Psoas muscle (tissue), 8 donors: ENCODE data around the gene CTNNAL1. TPM values are rescaled to one million over a fixed set of nuclear protein-coding genes. Genes with fewer than 3 reads are reported as not detected.

Source experiments
- ATAC-seq, 4 donors: fragments of 200-7000 bp; cut with Tn5 transposase; one replicate each; pipeline ENCODE4 v1.9.1; 2020; ENCODE audit warnings: moderate library complexity in 3 of 4, mild to moderate bottlenecking in 2 of 4
- DNase-seq, 2 donors: peaks; one replicate each; pipeline ENCODE4 v3.0.0-alpha.2; 2020
- H3K27ac ChIP-seq: fragments of 200-600 bp; one replicate; pipeline ENCODE4 v1.8.0; 2022
- H3K27me3 ChIP-seq, 3 donors: fragments of 200-600 bp in 1 of 3; one replicate each; pipeline versions ENCODE4 v1.6.1 to v1.8.0; 2013 to 2022; ENCODE audit warnings: low read length in 2 of 3, mild to moderate bottlenecking in 2 of 3, moderate library complexity in 1 of 3; ENCODE audit not compliant: insufficient read depth in 3 of 3
- H3K36me3 ChIP-seq, 2 donors: fragments of 200-600 bp in 1 of 2; one replicate each; pipeline versions ENCODE4 v1.6.1 to v1.8.0; 2013 to 2022; ENCODE audit warnings: low read depth in 1 of 2, mild to moderate bottlenecking in 1 of 2, moderate library complexity in 1 of 2; ENCODE audit not compliant: insufficient read depth in 1 of 2
- H3K4me1 ChIP-seq: fragments of 200-600 bp; one replicate; pipeline ENCODE4 v1.8.0; 2022
- H3K4me3 ChIP-seq: fragments of 200-600 bp; one replicate; pipeline ENCODE4 v1.8.0; 2022; ENCODE audit warnings: mild to moderate bottlenecking
- H3K9me3 ChIP-seq: fragments of 200-600 bp; one replicate; pipeline ENCODE4 v1.8.0; 2022
- WGBS, 3 donors: extraction: QIAGEN DNeasy Blood & Tissue Kit; methylation state at CpG; one replicate each; pipeline versions ENCODE4 v1.1.6 to v1.1.7; 2013; 5-methylcytosine and 5-hydroxymethylcytosine counted together
- intact Hi-C, 2 donors: fragments of 100-400 bp; cut with DNase I; formaldehyde crosslinking; loops; one replicate each; pipeline versions ENCODE4 v1.11.0 to v1.14.2; 2022
- polyA plus RNA-seq, 3 donors: library from polyadenylated mRNA; stranded (reverse); fragments of 200-250 nt; gene quantifications; one replicate each; pipeline ENCODE4 v1.2.3, GENCODE V29; 2013
- total RNA-seq, 4 donors: library from RNA; stranded (reverse); fragmentation: NEBNext Ultra II Directional in 2 of 4; extraction: Animal tissue kit (Norgen Biotek cat#: 25700) in 2 of 4; gene quantifications; one replicate each; pipeline versions ENCODE4 v1.2.1 to v1.2.4, GENCODE V29; 2021 to 2023
- TF ChIP-seq, protein P1 (sequence below): fragments of 200-600 bp; IDR thresholded peaks from one replicate; pipeline ENCODE4 v1.8.0; 2022; ENCODE audit warnings: antibody characterized with exemption
- donor health status: healthy with polysubstance abuse.
- donor health status: DM: no; HTN: no; CAD: no; lungs with moderate emphysema.
- donor health status: Bipolar disorder and iron deficiency.
- donor health status: healthy.
- donor health status: DM: yes; HTN: yes; CAD: no.
- donor health status: DM: no; HTN: no; CAD: no.
- donor health status: DM: no; HTN: no; CAD: no.
- donor health status: DM: yes; HTN: yes; CAD: no.

The CTNNAL1 gene
- total and polyA plus RNA-seq, 7 donors, result 14.1 to 49.4 (median 35.2) TPM

GRCh38 chr9:108919517-108919916 is 93.8 kb downstream of the CTNNAL1 start:
- H3K36me3 ChIP-seq, result peaks cover 11 to 99% of the 10 kb centered on the region in 2 donors
- no peak overlapping the region for H3K4me3 ChIP-seq
- TF ChIP-seq, protein P1, sequence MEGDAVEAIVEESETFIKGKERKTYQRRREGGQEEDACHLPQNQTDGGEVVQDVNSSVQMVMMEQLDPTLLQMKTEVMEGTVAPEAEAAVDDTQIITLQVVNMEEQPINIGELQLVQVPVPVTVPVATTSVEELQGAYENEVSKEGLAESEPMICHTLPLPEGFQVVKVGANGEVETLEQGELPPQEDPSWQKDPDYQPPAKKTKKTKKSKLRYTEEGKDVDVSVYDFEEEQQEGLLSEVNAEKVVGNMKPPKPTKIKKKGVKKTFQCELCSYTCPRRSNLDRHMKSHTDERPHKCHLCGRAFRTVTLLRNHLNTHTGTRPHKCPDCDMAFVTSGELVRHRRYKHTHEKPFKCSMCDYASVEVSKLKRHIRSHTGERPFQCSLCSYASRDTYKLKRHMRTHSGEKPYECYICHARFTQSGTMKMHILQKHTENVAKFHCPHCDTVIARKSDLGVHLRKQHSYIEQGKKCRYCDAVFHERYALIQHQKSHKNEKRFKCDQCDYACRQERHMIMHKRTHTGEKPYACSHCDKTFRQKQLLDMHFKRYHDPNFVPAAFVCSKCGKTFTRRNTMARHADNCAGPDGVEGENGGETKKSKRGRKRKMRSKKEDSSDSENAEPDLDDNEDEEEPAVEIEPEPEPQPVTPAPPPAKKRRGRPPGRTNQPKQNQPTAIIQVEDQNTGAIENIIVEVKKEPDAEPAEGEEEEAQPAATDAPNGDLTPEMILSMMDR, result no peak
- intact Hi-C loops, result no loop called here
- H3K27ac ChIP-seq, result no peak overlapping the region
- H3K27me3 ChIP-seq, result no peaks in the 10 kb centered on the region
- no peak for ATAC-seq
- 85 to 93% (median 89%) methylated on average over 6 of the region's 6 CpGs for WGBS, 3 donors
- no peak for DNase-seq
- no peaks in the 10 kb centered on the region for H3K4me1 ChIP-seq
- H3K9me3 ChIP-seq, result no peaks in the 10 kb centered on the region

- H3K36me3 ChIP-seq, result peaks cover 9 to 100% of the 10 kb centered on the region in 2 donors
- 96 to 97% (median 97%) methylated on average over 5 of the region's 5 CpGs for WGBS, 3 donors
- ATAC-seq, result no peak
- DNase-seq, result no peak
- no peak overlapping the region for H3K27ac ChIP-seq
- H3K4me3 ChIP-seq, result no peak overlapping the region
- no peaks in the 10 kb centered on the region for H3K4me1 ChIP-seq
- intact Hi-C loops, result no loop called here
- no peaks in the 10 kb centered on the region for H3K9me3 ChIP-seq
- H3K27me3 ChIP-seq, result no peaks in the 10 kb centered on the region
- TF ChIP-seq, protein P1, result no peak
Measured at GRCh38 chr9:108913391-108913790, 99.9 kb downstream of the CTNNAL1 start.

DNA sequence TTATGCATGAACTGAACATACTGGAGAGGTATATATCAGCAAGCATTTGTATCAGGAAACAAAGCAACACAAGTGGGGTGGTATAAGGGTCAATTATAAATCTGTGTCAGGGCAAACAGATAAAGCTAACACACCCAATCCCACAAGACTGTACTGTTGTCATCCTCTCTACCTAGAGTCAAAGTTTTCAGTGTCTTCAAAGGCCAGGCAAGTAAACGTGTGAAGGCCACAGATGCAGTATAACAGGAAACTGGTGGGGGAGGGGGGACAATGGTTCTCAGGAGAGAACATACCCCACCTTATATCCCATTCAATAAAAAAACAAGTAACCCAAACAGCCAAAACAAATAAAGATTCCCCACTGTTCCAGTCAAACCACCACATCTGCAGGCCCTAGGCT is 101.5 kb downstream of the CTNNAL1 start:
- ATAC-seq, result no peak
- H3K36me3 ChIP-seq, result peaks cover 13 to 100% of the 10 kb centered on the region in 2 donors

DNA sequence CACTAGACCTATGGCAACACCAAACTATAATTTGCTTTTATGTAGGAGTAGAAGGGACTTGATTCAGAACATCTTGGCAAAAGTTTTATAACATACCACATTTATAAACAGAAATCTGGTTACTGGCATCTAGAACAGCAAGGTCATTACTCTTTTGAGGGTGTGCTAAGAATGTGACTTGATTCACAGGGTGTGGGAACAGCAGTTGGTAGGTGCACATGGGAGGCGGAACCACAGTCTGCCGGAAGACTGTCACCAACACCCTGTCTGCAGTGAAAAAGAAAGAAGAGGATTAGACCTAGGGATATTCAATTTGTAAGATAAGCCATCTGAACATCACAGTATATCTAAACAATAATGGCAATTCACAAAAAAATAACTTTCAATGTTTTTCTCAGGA is 102.4 kb downstream of the CTNNAL1 start:
- intact Hi-C loops, result no loop called here
- ATAC-seq (no peak), DNase-seq (no peak)
- Histone ChIP-seq H3K4me1 (no peaks in the 10 kb centered on the region), H3K27me3 (no peaks in the 10 kb centered on the region), H3K36me3 (peaks cover 15 to 100% of the 10 kb centered on the region in 2 donors), H3K4me3 (no peak overlapping the region), H3K27ac (no peak overlapping the region), H3K9me3 (no peaks in the 10 kb centered on the region)
- TF ChIP-seq, protein P1, result no peak
- WGBS, 3 donors, result 93 to 94% (median 94%) methylated on average over 2 of the region's 2 CpGs

More for the DNA sequence above, 101.5 kb downstream of the CTNNAL1 start:
- WGBS, 3 donors, result 33 to 59% (median 46%) methylated on average over 1 of the region's 1 CpG
- intact Hi-C loops, result no loop called here
- Histone ChIP-seq H3K27me3 (no peaks in the 10 kb centered on the region), H3K27ac (no peak overlapping the region), H3K9me3 (no peaks in the 10 kb centered on the region), H3K4me1 (no peaks in the 10 kb centered on the region), H3K4me3 (no peak overlapping the region)
- DNase-seq, result no peak
- TF ChIP-seq, protein P1, result no peak

DNA sequence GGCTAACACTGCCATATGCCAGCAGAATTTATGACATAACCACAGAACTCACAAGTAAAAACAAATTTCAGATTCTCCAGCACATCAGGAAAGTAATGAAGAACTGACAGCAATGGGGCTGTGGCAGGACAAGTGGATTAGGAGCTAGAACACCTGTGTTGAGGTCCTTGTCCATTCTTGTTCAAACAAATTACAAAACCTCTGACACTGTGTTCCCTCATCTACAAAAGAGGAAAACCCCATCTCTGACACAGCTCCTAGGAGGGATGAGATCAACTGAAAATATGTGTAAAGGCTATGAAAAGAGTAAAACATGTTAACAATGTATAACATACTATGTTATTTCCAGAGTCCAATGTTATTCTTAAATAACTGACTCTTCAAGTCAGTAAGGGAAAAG is 102.9 kb downstream of the CTNNAL1 start:
- TF ChIP-seq, protein P1, result no peak
- Histone ChIP-seq H3K36me3 (peaks cover 12 to 100% of the 10 kb centered on the region in 2 donors), H3K9me3 (no peaks in the 10 kb centered on the region), H3K27me3 (no peaks in the 10 kb centered on the region), H3K4me3 (no peak overlapping the region), H3K27ac (no peak overlapping the region), H3K4me1 (no peaks in the 10 kb centered on the region)
- DNase-seq, result no peak
- intact Hi-C loops, result no loop called here
- no peak for ATAC-seq
